ENCODE data around the gene ZBTB16.

Gene ZBTB16

GRCh38 chr11:114110123-114110522 is 50.6 kb downstream of the ZBTB16 start:
- DNase-seq (ENCODE audit: low read depth in 2 of 2), result no peak
- H3K4me3 ChIP-seq (replicated peaks in 1 of 2; ENCODE audit: low read depth in 2 of 2, low read length in 2 of 2), result no peak overlapping the region
- no peak for TF ChIP-seq CTCF (IDR thresholded peaks at IDR 0.05; ENCODE audit: low read depth, low read length)

GRCh38 chr11:114110952-114111947 is 51.7 kb downstream of the ZBTB16 start:
- peak; percentile 84 to 96 for DNase-seq (ENCODE audit: low read depth in 2 of 2)
- peak overlapping the region in 1 of 2 donors; percentile 28 for H3K4me3 ChIP-seq (replicated peaks in 1 of 2; ENCODE audit: low read depth in 2 of 2, low read length in 2 of 2)
- peak; percentile 16 for TF ChIP-seq CTCF (IDR thresholded peaks at IDR 0.05; ENCODE audit: low read depth, low read length)

- TF ChIP-seq CTCF (IDR thresholded peaks at IDR 0.05; ENCODE audit: low read depth, low read length), result no peak
- no peak overlapping the region for H3K4me3 ChIP-seq (replicated peaks in 1 of 2; ENCODE audit: low read depth in 2 of 2, low read length in 2 of 2)
- no peak for DNase-seq (ENCODE audit: low read depth in 2 of 2)
These were observed 56.0 kb downstream of the ZBTB16 start for GRCh38 chr11:114115451-114115928.

- TF ChIP-seq CTCF (IDR thresholded peaks at IDR 0.05; ENCODE audit: low read depth, low read length), result no peak
These were observed 56.8 kb downstream of the ZBTB16 start for GRCh38 chr11:114116357-114116756.

GRCh38 chr11:114116800-114117199 is 57.3 kb downstream of the ZBTB16 start:
- no peak for TF ChIP-seq CTCF (IDR thresholded peaks at IDR 0.05; ENCODE audit: low read depth, low read length)
- DNase-seq (ENCODE audit: low read depth in 2 of 2), result no peak
- H3K4me3 ChIP-seq (replicated peaks in 1 of 2; ENCODE audit: low read depth in 2 of 2, low read length in 2 of 2), result no peak overlapping the region

More at GRCh38 chr11:114116357-114116756, 56.8 kb downstream of the ZBTB16 start:
- H3K4me3 ChIP-seq (replicated peaks in 1 of 2; ENCODE audit: low read depth in 2 of 2, low read length in 2 of 2), result no peak overlapping the region
- no peak for DNase-seq (ENCODE audit: low read depth in 2 of 2)

GRCh38 chr11:114120606-114121005 is 61.1 kb downstream of the ZBTB16 start:
- no peak for TF ChIP-seq CTCF (IDR thresholded peaks at IDR 0.05; ENCODE audit: low read depth, low read length)
- DNase-seq (ENCODE audit: low read depth in 2 of 2), result no peak
- no peak overlapping the region for H3K4me3 ChIP-seq (replicated peaks in 1 of 2; ENCODE audit: low read depth in 2 of 2, low read length in 2 of 2)

All from cardiac fibroblast (primary cell).